ENCODE results near the gene CDK3.

DNA sequence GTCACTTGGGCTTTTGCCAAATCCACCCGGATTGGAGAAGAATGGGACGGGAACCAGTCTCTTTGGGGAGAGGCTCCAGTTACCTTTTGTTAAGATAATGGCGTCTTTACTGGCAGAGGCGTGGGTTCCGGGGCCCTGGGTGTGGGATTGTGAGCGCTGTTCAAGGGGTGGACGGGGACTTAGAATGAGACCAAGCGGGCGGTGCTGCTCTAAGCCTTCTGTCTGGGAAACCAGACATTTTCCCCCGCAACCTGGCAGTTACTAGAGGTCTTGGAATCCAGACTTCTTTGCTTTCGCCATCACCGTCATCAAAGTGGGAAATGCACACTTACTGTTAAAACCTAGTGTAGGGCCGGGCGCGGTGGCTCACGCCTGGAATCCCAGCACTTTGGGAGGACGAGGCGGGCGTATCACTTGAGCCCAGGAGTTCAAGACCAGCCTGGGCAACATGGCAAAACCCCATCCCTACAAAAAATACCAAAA, 20.9 kb upstream of the CDK3 start:
- TF ChIP-seq ZNF586 (CRISPR knock-in tag; conservative IDR thresholded peaks at IDR 0.05) (no peak), FIP1L1 (IDR thresholded peaks at IDR 0.05; ENCODE audit: low read depth, low read length, poor library complexity, severe bottlenecking) (no peak), POLR2AphosphoS5 (IDR thresholded peaks at IDR 0.05; ENCODE audit: control insufficient read depth, insufficient read depth, low read depth, low read length) (no peak), ZNF12 (CRISPR knock-in tag; IDR thresholded peaks at IDR 0.05) (no peak)

All from K562 (cell line).